ENCODE data around the gene ELFN2.

Gene ELFN2

DNA sequence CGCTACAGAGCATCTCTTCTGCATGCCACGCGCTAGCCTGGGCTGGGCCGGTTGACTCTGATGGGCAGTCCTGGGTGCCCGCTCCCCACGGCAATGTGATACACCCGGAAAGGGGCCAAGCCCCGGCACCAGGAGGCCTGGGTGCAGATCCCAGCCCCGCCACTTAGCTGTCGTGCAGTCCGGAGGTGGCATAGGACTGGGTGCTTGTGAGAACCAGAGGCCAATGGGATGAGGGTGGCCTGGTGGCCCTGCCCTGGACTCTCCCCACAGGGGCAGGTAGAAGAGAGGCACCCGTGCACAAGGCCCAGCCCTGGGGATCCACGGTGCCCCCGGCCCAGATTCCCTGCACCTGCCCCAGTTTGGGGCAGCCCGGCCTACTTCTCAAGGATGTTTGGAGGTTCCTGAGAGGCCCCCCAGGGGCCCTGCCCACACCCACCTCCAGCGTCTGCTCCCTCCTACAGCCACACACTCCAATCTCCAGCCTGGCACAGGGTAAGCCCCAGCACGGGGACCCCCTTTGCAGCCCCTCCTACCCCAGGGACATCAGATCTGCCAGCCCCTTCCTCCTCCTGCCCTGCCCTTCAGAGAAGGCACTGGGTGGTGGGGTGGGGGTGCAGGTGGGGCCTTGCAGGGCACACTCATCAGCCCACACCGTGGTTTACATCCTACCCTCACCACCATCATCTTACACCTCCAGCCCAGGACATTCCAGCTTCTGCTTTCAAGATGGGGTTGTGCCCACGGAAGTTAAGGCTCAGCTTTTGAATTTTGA is 78.0 kb downstream of the ELFN2 start (continued):
- TF ChIP-seq, protein P1, sequence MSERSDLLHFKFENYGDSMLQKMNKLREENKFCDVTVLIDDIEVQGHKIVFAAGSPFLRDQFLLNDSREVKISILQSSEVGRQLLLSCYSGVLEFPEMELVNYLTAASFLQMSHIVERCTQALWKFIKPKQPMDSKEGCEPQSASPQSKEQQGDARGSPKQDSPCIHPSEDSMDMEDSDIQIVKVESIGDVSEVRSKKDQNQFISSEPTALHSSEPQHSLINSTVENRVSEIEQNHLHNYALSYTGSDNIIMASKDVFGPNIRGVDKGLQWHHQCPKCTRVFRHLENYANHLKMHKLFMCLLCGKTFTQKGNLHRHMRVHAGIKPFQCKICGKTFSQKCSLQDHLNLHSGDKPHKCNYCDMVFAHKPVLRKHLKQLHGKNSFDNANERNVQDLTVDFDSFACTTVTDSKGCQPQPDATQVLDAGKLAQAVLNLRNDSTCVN (tag by site-specific recombination; optimal IDR thresholded peaks at IDR 0.05): no peak
- TF ChIP-seq ZNF121 (tag by site-specific recombination; IDR thresholded peaks at IDR 0.05) (no peak), ZNF704 (tag by site-specific recombination; IDR thresholded peaks at IDR 0.05) (no peak), PRDM2 (tag by site-specific recombination; IDR thresholded peaks at IDR 0.05; ENCODE audit: borderline replicate concordance) (no peak), ZNF544 (tag by site-specific recombination; IDR thresholded peaks at IDR 0.05) (no peak), ZNF341 (tag by site-specific recombination; IDR thresholded peaks at IDR 0.05; ENCODE audit: low read depth) (no peak)
- TF ChIP-seq, protein P2, sequence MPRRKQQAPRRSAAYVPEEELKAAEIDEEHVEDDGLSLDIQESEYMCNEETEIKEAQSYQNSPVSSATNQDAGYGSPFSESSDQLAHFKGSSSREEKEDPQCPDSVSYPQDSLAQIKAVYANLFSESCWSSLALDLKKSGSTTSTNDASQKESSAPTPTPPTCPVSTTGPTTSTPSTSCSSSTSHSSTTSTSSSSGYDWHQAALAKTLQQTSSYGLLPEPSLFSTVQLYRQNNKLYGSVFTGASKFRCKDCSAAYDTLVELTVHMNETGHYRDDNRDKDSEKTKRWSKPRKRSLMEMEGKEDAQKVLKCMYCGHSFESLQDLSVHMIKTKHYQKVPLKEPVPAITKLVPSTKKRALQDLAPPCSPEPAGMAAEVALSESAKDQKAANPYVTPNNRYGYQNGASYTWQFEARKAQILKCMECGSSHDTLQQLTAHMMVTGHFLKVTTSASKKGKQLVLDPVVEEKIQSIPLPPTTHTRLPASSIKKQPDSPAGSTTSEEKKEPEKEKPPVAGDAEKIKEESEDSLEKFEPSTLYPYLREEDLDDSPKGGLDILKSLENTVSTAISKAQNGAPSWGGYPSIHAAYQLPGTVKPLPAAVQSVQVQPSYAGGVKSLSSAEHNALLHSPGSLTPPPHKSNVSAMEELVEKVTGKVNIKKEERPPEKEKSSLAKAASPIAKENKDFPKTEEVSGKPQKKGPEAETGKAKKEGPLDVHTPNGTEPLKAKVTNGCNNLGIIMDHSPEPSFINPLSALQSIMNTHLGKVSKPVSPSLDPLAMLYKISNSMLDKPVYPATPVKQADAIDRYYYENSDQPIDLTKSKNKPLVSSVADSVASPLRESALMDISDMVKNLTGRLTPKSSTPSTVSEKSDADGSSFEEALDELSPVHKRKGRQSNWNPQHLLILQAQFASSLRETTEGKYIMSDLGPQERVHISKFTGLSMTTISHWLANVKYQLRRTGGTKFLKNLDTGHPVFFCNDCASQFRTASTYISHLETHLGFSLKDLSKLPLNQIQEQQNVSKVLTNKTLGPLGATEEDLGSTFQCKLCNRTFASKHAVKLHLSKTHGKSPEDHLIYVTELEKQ (tag by site-specific recombination; IDR thresholded peaks at IDR 0.05; ENCODE audit: borderline replicate concordance): no peak
- TF ChIP-seq, protein P3, sequence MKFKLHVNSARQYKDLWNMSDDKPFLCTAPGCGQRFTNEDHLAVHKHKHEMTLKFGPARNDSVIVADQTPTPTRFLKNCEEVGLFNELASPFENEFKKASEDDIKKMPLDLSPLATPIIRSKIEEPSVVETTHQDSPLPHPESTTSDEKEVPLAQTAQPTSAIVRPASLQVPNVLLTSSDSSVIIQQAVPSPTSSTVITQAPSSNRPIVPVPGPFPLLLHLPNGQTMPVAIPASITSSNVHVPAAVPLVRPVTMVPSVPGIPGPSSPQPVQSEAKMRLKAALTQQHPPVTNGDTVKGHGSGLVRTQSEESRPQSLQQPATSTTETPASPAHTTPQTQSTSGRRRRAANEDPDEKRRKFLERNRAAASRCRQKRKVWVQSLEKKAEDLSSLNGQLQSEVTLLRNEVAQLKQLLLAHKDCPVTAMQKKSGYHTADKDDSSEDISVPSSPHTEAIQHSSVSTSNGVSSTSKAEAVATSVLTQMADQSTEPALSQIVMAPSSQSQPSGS (tag by site-specific recombination; IDR thresholded peaks at IDR 0.05; ENCODE audit: low read depth): no peak
- TF ChIP-seq, protein P4, sequence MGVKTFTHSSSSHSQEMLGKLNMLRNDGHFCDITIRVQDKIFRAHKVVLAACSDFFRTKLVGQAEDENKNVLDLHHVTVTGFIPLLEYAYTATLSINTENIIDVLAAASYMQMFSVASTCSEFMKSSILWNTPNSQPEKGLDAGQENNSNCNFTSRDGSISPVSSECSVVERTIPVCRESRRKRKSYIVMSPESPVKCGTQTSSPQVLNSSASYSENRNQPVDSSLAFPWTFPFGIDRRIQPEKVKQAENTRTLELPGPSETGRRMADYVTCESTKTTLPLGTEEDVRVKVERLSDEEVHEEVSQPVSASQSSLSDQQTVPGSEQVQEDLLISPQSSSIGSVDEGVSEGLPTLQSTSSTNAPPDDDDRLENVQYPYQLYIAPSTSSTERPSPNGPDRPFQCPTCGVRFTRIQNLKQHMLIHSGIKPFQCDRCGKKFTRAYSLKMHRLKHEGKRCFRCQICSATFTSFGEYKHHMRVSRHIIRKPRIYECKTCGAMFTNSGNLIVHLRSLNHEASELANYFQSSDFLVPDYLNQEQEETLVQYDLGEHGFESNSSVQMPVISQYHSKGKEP (tag by site-specific recombination; IDR thresholded peaks at IDR 0.05): no peak
